GM12875 (cell line): Measurements from ENCODE around the gene GCC2.

Experiments used
- H3K4me3 ChIP-seq: one replicate; pipeline ENCODE4 v1.5.1; 2011; ENCODE audit warnings: low read depth, low read length, control low read depth
- CTCF ChIP-seq: IDR thresholded peaks from 2 replicates; pipeline ENCODE4 v1.5.1; 2011; ENCODE audit warnings: low read depth, mild to moderate bottlenecking, control low read depth, inconsistent platforms, low read length, moderate library complexity, borderline replicate concordance; ENCODE audit not compliant: insufficient read depth

The GCC2 gene

DNA sequence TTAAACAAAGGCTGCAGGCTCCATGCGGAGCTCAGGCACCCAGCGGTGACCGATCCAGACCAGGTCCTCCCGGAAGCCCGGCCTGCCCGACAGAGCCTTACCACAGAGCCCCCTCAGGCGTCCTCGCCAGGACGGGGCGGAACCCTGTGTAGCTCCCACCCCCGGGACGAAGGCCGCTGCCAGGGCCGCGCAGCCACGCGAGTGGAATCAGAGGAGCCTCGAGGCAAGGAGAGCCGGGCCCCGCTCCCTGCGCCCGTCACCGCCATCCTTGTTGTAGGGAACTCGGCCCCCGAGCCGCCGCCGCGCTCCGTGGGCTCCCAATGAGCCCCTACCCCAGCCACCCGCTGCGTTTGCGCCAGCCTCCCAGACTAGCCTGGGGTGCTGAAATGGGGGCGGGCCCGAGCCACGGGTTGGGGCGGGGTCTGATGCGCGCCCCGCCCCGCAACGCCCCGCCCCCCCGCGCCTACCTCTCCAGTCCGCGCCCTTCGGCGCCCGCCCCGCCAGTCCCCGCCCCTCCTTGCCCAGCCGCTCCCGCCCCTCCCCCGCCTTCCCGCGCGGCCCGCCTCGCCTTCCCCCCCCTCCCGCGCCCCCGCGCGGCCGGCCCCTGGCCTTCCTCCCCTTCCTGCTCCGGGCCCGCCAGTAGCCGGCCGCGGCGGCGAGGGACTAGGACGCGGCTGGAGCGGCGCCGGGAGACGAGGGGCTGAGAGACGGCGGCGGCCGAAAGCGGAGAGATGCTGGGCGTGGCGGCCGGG, 85.0 kb downstream of the GCC2 start, which contains the start of gene LIMS1:
Gene LIMS1 (plus strand): TSS at position 639 of the 752 bp plus-strand sequence. CDS start 93 bp downstream, at position 732.
- peak; percentile 7; the same call in 1 of the 2 replicates for TF ChIP-seq CTCF
- peak within 1 kb of the TSS; percentile 69 for H3K4me3 ChIP-seq

DNA sequence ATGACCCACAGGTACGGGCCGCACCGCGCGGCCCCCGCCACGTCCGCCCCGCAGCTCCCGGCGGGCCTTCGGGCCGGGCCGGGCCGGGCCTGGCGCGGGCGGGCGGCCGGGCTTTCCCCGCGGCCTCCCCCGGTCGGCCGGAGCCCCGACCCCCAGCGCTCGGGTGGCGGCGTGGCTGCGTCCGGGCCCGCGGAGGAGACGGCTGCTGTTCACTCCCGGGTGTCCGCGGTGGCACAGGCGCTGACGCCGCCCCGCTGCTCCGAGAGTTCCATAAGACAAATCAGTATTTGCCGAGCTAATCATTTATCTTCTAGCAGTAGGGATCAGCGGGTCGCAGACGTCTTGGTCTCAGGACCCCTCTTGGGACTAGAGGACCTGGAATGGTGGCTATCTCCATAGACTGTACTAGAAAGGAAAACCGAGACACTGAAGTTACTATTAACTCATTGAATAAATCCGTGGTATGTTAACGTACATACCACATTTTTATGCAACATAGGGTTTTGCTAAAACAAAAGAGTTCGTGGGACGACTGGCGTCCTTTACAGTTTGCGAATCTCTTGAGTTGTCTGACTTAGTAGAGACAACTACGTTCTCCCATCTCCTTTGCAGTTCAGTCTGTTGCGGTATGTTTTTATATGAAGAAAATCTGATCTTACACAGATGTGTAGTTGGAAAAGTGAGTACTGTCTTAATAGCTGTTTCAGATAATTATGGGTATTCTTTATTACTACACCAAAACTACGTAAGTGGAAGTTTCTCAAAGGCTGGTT, 85.8 kb downstream of the GCC2 start:
- no peak for TF ChIP-seq CTCF
- peak overlapping the region; percentile 67 for H3K4me3 ChIP-seq

DNA sequence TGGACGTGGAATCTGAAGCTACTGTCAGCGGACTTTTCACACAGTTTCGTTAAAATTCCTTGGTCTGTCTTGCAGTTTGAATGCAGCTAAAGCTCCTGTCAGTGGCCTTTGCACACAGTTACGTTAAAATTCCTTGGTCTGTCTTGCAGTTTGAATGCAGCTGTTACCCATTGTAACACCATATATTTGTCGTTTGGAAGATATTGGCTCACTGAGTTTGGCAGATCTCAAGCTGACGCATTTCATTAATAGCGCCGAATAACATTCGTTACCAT, 86.3 kb downstream of the GCC2 start:
- no peak for TF ChIP-seq CTCF
- peak overlapping the region; percentile 67 for H3K4me3 ChIP-seq

- TF ChIP-seq CTCF, result no peak
- no peak overlapping the region for H3K4me3 ChIP-seq
Measured at GRCh38 chr2:108536133-108536780, 87.3 kb downstream of the GCC2 start.

- no peak for TF ChIP-seq CTCF
- H3K4me3 ChIP-seq, result no peak overlapping the region
Measured at GRCh38 chr2:108536911-108537310, 87.9 kb downstream of the GCC2 start.

DNA sequence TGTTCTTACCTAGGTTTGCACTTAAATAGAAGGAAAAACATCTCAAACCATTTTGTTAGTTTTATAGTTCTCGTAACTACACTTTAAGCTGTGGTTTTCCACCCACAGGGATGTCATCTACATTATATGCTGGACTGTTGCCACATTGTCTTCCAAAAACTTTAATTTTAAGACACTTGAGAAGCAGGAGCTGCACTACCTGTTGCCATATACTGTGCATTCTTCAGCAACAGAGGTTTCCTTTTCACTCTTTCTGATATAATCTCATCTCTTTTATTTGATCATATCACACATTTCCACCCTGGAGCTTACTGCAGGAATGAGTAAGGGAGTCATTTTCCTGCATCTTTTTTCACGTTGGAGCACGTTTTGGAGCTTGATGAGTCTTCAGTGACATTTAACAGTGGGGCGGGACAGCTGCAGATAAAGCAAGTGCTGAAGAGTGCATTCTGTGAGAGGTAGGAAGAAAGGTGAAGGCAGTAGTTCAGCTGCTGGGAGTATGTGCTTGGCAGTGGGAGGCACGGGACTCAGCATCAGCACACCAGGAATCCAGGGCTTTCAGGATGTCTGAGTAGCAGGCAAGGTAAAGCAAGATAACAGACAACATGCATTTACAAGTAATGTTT, 89.1 kb downstream of the GCC2 start:
- TF ChIP-seq CTCF, result no peak
- H3K4me3 ChIP-seq, result no peak overlapping the region
